Measurements from ENCODE around the gene CREB3L1. TPM values are rescaled to one million over a fixed set of nuclear protein-coding genes. Genes with fewer than 3 reads are reported as not detected.
A peak's percentile ranks its signal among the peaks of the same experiment; 100 is the strongest.

CREB3L1 gene
- total RNA-seq, 1 donor = 33.3 TPM

DNA sequence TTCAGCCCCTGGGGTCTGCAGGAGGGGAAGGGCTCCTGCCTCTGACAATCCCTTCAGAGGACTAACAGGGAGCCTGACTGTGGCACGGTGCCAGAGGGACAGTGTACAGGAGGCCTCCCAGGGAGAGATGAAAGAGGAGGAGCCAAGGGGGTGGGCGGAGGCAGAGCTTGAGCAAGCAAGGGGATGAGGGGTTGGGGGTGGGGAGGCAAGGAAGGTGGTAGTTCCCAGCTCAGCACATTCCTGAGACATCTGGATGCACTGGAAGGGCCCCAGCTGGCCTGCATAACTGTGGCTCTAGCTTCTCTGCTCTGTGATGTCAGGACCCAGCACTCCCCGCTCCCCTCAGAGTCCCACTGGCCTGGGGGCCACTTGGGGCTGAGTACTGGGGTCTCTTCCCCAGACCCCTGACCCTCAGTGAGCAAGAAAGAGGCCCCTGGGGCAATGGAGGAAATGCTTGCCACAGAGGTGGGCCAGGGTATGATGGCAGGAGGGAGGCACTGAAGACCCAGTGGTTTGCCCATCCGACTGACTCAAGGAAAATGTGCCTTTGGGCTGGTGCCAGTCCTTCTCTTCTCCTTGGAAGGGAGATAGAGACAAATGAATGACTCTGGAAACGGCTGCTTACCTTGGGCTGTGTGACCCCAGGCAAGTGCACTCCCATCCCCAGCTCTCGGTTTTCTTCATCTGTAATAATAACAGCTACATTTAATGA lies 13.3 kb downstream of the CREB3L1 start:
- H3K36me3 ChIP-seq (ENCODE audit: insufficient read depth, low read length) = peaks cover 11% of the 10 kb centered on the region
- peaks cover 68% of the 10 kb centered on the region for H3K4me1 ChIP-seq (ENCODE audit: insufficient read depth, low read length)
- peaks cover 65% of the 10 kb centered on the region for H3K79me2 ChIP-seq (ENCODE audit: insufficient read depth, low read length)
- peak overlapping the region; percentile 24 for H3K4me3 ChIP-seq (ENCODE audit: insufficient read depth, low read length)
- peak; percentile 93 for DNase-seq (ENCODE audit: insufficient read length, low spot score, missing footprints)
- peaks cover 13% of the 10 kb centered on the region for H4K20me1 ChIP-seq (ENCODE audit: insufficient read depth, low read length)
- H3K9me3 ChIP-seq (ENCODE audit: low read depth, low read length) = no peaks in the 10 kb centered on the region
- peak overlapping the region; percentile 75 for H3K4me2 ChIP-seq (ENCODE audit: insufficient read depth, low read length)
- H3K27me3 ChIP-seq (ENCODE audit: insufficient read depth, low read length) = no peaks in the 10 kb centered on the region
- H2AFZ ChIP-seq (ENCODE audit: low read length) = no peak overlapping the region
- TF ChIP-seq, protein P1, sequence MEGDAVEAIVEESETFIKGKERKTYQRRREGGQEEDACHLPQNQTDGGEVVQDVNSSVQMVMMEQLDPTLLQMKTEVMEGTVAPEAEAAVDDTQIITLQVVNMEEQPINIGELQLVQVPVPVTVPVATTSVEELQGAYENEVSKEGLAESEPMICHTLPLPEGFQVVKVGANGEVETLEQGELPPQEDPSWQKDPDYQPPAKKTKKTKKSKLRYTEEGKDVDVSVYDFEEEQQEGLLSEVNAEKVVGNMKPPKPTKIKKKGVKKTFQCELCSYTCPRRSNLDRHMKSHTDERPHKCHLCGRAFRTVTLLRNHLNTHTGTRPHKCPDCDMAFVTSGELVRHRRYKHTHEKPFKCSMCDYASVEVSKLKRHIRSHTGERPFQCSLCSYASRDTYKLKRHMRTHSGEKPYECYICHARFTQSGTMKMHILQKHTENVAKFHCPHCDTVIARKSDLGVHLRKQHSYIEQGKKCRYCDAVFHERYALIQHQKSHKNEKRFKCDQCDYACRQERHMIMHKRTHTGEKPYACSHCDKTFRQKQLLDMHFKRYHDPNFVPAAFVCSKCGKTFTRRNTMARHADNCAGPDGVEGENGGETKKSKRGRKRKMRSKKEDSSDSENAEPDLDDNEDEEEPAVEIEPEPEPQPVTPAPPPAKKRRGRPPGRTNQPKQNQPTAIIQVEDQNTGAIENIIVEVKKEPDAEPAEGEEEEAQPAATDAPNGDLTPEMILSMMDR (IDR thresholded peaks at IDR 0.05; ENCODE audit: extremely low read depth, low read depth, low read length) = no peak
- peak overlapping the region; percentile 95 for H3K27ac ChIP-seq (ENCODE audit: low read depth, low read length)

DNA sequence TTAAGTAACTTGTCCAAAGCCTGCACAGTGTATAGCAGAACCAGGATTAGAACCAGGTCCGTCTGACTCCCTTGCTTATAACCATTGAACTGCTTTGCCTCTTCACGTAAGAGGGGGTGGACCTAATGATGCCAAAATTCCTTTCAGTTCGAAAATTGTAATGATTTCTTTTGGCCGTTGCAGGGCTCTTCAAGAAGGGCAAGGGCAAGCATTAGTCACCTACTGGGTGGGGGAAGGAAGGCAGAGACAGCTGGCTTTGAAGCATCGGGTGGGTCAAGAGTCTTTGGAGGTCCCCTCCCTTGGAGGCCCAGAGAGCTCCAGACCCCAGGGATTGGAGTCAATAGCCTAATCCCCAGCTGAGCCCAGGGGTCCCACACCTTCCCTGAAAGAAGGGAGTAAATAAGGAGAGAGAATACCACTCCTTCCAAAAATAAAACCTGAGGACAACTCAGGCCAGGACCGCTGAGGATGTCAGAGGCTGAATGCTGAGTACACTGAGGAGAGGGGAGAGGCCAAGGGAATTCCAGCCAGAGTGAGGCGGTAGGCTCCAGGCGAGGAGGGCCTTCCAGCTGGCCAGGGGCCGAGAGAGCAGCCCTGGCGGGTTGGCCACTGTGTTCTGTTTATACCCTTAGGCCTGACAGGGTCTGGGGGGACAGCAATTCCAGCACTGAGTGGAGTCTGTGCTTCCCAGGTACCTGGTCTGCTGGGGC lies 14.1 kb downstream of the CREB3L1 start:
- no peaks in the 10 kb centered on the region for H3K27me3 ChIP-seq (ENCODE audit: insufficient read depth, low read length)
- H3K36me3 ChIP-seq (ENCODE audit: insufficient read depth, low read length) = peaks cover 11% of the 10 kb centered on the region
- peaks cover 71% of the 10 kb centered on the region for H3K4me1 ChIP-seq (ENCODE audit: insufficient read depth, low read length)
- no peak overlapping the region for H2AFZ ChIP-seq (ENCODE audit: low read length)
- peaks cover 7% of the 10 kb centered on the region for H4K20me1 ChIP-seq (ENCODE audit: insufficient read depth, low read length)
- H3K79me2 ChIP-seq (ENCODE audit: insufficient read depth, low read length) = peaks cover 66% of the 10 kb centered on the region
- peak; percentile 92 for DNase-seq (ENCODE audit: insufficient read length, low spot score, missing footprints)
- no peaks in the 10 kb centered on the region for H3K9me3 ChIP-seq (ENCODE audit: low read depth, low read length)
- H3K4me3 ChIP-seq (ENCODE audit: insufficient read depth, low read length) = peak overlapping the region; percentile 36
- peak overlapping the region; percentile 95 for H3K27ac ChIP-seq (ENCODE audit: low read depth, low read length)
- TF ChIP-seq, protein P1 (IDR thresholded peaks at IDR 0.05; ENCODE audit: extremely low read depth, low read depth, low read length) = no peak
- peak overlapping the region; percentile 75 for H3K4me2 ChIP-seq (ENCODE audit: insufficient read depth, low read length)

DNA sequence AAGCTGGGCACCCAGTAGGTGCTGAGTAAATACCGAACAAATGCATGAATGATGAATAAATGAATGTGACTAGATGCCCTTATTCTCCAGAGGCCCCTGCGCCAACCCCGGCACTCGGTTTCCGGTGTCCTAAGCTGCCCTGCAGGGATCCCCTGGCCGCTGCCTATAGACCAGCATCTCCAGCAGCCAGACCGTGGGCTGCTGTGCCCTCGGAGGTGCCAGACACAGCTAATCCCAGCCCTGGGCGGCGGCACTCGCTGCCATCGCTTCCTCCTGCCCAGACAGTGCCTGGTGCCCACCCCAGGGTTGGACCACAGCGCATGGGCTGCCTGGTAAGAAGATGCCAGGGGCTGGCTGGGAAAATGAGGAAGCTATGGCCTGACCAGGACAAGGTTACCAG lies 15.6 kb downstream of the CREB3L1 start:
- H4K20me1 ChIP-seq (ENCODE audit: insufficient read depth, low read length) = no peaks in the 10 kb centered on the region
- H3K9me3 ChIP-seq (ENCODE audit: low read depth, low read length) = no peaks in the 10 kb centered on the region
- H3K27ac ChIP-seq (ENCODE audit: low read depth, low read length) = peak overlapping the region; percentile 95
- peaks cover 4% of the 10 kb centered on the region for H3K36me3 ChIP-seq (ENCODE audit: insufficient read depth, low read length)
- DNase-seq (ENCODE audit: insufficient read length, low spot score, missing footprints) = no peak
- no peak overlapping the region for H3K4me3 ChIP-seq (ENCODE audit: insufficient read depth, low read length)
- no peak overlapping the region for H2AFZ ChIP-seq (ENCODE audit: low read length)
- no peak overlapping the region for H3K4me2 ChIP-seq (ENCODE audit: insufficient read depth, low read length)
- H3K79me2 ChIP-seq (ENCODE audit: insufficient read depth, low read length) = peaks cover 67% of the 10 kb centered on the region
- TF ChIP-seq, protein P1 (IDR thresholded peaks at IDR 0.05; ENCODE audit: extremely low read depth, low read depth, low read length) = no peak
- H3K4me1 ChIP-seq (ENCODE audit: insufficient read depth, low read length) = peaks cover 86% of the 10 kb centered on the region
- H3K27me3 ChIP-seq (ENCODE audit: insufficient read depth, low read length) = no peaks in the 10 kb centered on the region

GRCh38 chr11:46293641-46294103 lies 16.2 kb downstream of the CREB3L1 start:
- Histone ChIP-seq H3K36me3 (ENCODE audit: insufficient read depth, low read length) (peaks cover 4% of the 10 kb centered on the region), H3K9me3 (ENCODE audit: low read depth, low read length) (no peaks in the 10 kb centered on the region), H3K27me3 (ENCODE audit: insufficient read depth, low read length) (no peaks in the 10 kb centered on the region), H3K4me1 (ENCODE audit: insufficient read depth, low read length) (peaks cover 91% of the 10 kb centered on the region), H3K4me2 (ENCODE audit: insufficient read depth, low read length) (peak overlapping the region; percentile 14), H3K27ac (ENCODE audit: low read depth, low read length) (peak overlapping the region; percentile 95), H4K20me1 (ENCODE audit: insufficient read depth, low read length) (no peaks in the 10 kb centered on the region), H3K4me3 (ENCODE audit: insufficient read depth, low read length) (no peak overlapping the region), H2AFZ (ENCODE audit: low read length) (no peak overlapping the region), H3K79me2 (ENCODE audit: insufficient read depth, low read length) (peaks cover 62% of the 10 kb centered on the region)
- peak; percentile 97 for DNase-seq (ENCODE audit: insufficient read length, low spot score, missing footprints)
- TF ChIP-seq, protein P1 (IDR thresholded peaks at IDR 0.05; ENCODE audit: extremely low read depth, low read depth, low read length) = no peak

Data from osteoblast (primary cell).